HepG2 (cell line): ENCODE data around the gene LRGUK. TPM values are rescaled to one million over a fixed set of nuclear protein-coding genes. Genes with fewer than 3 reads are reported as not detected.

Experiments used
- ATAC-seq: fragments of 200-7000 bp; cut with Tn5 transposase; 3 replicates; pipeline ENCODE4 v1.9.1; 2020; ENCODE audit warnings: mild to moderate bottlenecking, moderate library complexity
- BruUV-seq: library from RNA; stranded (reverse); fragments of 400-500 nt; replicated peaks from 2 replicates; lab custom pipeline; 2021; lab: Mats Ljungman, UMichigan
- CTCF ChIA-PET: fragments of 300-600 bp; formaldehyde crosslinking; extraction: SDS; loops from one replicate; lab custom pipeline; 2021; ENCODE audit warnings: low total read pairs, inconsistent platforms, low intra/inter-chr PET ratio; lab: Yijun Ruan, JAX
- POLR2A ChIA-PET: fragments of 350-600 bp; sonication (Branson Sonifier 250); formaldehyde crosslinking; loops from one replicate; lab custom pipeline; 2020; ENCODE audit warnings: antibody characterized with exemption, inconsistent platforms; lab: Yijun Ruan, JAX
- DNase-seq: peaks from one replicate; pipeline ENCODE4 v3.0.0-alpha.2; 2015; ENCODE audit warnings: low spot score
- FAIRE-seq: peaks from 3 replicates; lab custom pipeline; 2011; peaks lifted over from hg19 to GRCh38; lab: Jason Lieb, UNC
- H2AFZ ChIP-seq: one replicate; pipeline ENCODE4 v1.6.1; 2011; ENCODE audit warnings: low read length, inconsistent platforms
- H3K27ac ChIP-seq: fragments of 300-600 bp; 3 replicates; pipeline ENCODE4 v1.8.0; 2011; ENCODE audit warnings: mixed run types, mild to moderate bottlenecking, mixed read lengths, low read length, inconsistent platforms; ENCODE audit not compliant: insufficient read depth; ENCODE audit errors: extremely low read length
- H3K27me3 ChIP-seq, 2 experiments: fragments of 200-600 bp in 1 of 2; 2 replicates in 1 of 2; 3 replicates in 1 of 2; pipeline versions ENCODE4 v1.6.0 to v1.8.0; 2011; ENCODE audit warnings: low read length in 2 of 2, mild to moderate bottlenecking in 2 of 2, moderate library complexity in 2 of 2, inconsistent platforms in 1 of 2; ENCODE audit not compliant: insufficient read depth in 2 of 2, control insufficient read depth in 1 of 2
- H3K36me3 ChIP-seq, 2 experiments: fragments of 200-600 bp in 1 of 2; replicated peaks in 1 of 2; 2 replicates in 1 of 2; 3 replicates in 1 of 2; pipeline versions ENCODE4 v1.5.1 to v1.8.0; 2011; ENCODE audit warnings: low read length in 2 of 2, inconsistent platforms in 1 of 2; ENCODE audit not compliant: insufficient read depth in 2 of 2, control insufficient read depth in 1 of 2
- H3K4me1 ChIP-seq: 2 replicates; pipeline ENCODE4 v1.5.1; 2012; ENCODE audit warnings: low read length, inconsistent platforms; ENCODE audit not compliant: insufficient read depth
- H3K4me2 ChIP-seq: 2 replicates; pipeline ENCODE4 v1.6.0; 2011; ENCODE audit warnings: low read depth, low read length, inconsistent platforms
- H3K4me3 ChIP-seq, 3 experiments: fragments of 200-600 bp in 1 of 3; sonication (generic), shearing (Covaris generic) in 1 of 3; replicated peaks in 1 of 3; 2 replicates each; pipeline ENCODE4 v1.5.1; 2011 to 2016; ENCODE audit warnings: low read length in 3 of 3, inconsistent platforms in 2 of 3, low read depth in 2 of 3, mild to moderate bottlenecking in 2 of 3, control low read depth in 1 of 3, mixed read lengths in 1 of 3; ENCODE audit not compliant: insufficient read depth in 1 of 3
- H3K79me2 ChIP-seq: one replicate; pipeline ENCODE4 v1.6.1; 2011; ENCODE audit warnings: low read length, inconsistent platforms; ENCODE audit not compliant: insufficient read depth
- H3K9ac ChIP-seq: 2 replicates; pipeline ENCODE4 v1.6.0; 2011; ENCODE audit warnings: mild to moderate bottlenecking, low read depth, low read length, inconsistent platforms; ENCODE audit not compliant: insufficient read depth
- H3K9me3 ChIP-seq: 2 replicates; pipeline ENCODE4 v1.5.1; 2012; ENCODE audit warnings: mild to moderate bottlenecking, low read length
- H4K20me1 ChIP-seq: 2 replicates; pipeline ENCODE4 v1.6.0; 2011; ENCODE audit warnings: inconsistent platforms, mild to moderate bottlenecking, low read length, moderate library complexity; ENCODE audit not compliant: insufficient read depth
- KLF6 ChIP-seq: IDR thresholded peaks from 2 replicates; pipeline ENCODE4 v1.8.0; 2016; ENCODE audit warnings: missing biosample characterization, missing genetic modification reagents
- PHF21A ChIP-seq: sonication (generic); formaldehyde crosslinking; IDR thresholded peaks from 2 replicates; pipeline ENCODE4 v1.5.0; 2020; ENCODE audit warnings: mild to moderate bottlenecking, missing genetic modification reagents
- RARG ChIP-seq: sonication (generic); formaldehyde crosslinking; IDR thresholded peaks from 2 replicates; pipeline ENCODE4 v1.4.0; 2020; ENCODE audit warnings: low read depth, mild to moderate bottlenecking, missing genetic modification reagents
- TIGD3 ChIP-seq: sonication (generic); formaldehyde crosslinking; IDR thresholded peaks from 2 replicates; pipeline ENCODE4 v1.5.1; 2020; ENCODE audit warnings: mild to moderate bottlenecking, missing genetic modification reagents, borderline replicate concordance
- ZFY ChIP-seq: sonication (generic); formaldehyde crosslinking; IDR thresholded peaks from 2 replicates; pipeline ENCODE4 v1.4.0; 2020; ENCODE audit warnings: missing genetic modification reagents
- ZNF383 ChIP-seq: sonication (generic); formaldehyde crosslinking; IDR thresholded peaks from 2 replicates; pipeline ENCODE4 v1.4.0; 2020; ENCODE audit warnings: missing genetic modification reagents, mild to moderate bottlenecking, borderline replicate concordance
- ZNF44 ChIP-seq: sonication (generic); formaldehyde crosslinking; IDR thresholded peaks from 2 replicates; pipeline ENCODE4 v1.5.1; 2020; ENCODE audit warnings: mild to moderate bottlenecking, missing genetic modification reagents
- ZNF777 ChIP-seq: sonication (generic); formaldehyde crosslinking; IDR thresholded peaks from 2 replicates; pipeline ENCODE4 v1.4.0; 2020; ENCODE audit warnings: missing genetic modification reagents
- ZNF839 ChIP-seq: sonication (generic); formaldehyde crosslinking; IDR thresholded peaks from 2 replicates; pipeline ENCODE4 v1.4.0; 2020; ENCODE audit warnings: missing genetic modification reagents, mild to moderate bottlenecking, borderline replicate concordance
- WGBS: methylation state at CpG from one replicate; pipeline ENCODE4 v1.1.6; 2017; ENCODE audit warnings: low lambda C conversion rate; 5-methylcytosine and 5-hydroxymethylcytosine counted together
- in situ Hi-C: cut with HindIII; loops from 2 replicates; pipeline ENCODE4 v1.10.0; 2017; ENCODE audit warnings: low pct_unique_long_range_greater_than_20kb; ENCODE audit not compliant: extremely low pct_ligation_motif_present
- intact Hi-C: fragments of 100-400 bp; cut with micrococcal nuclease; formaldehyde crosslinking; loops from one replicate; pipeline ENCODE4 v1.10.0; 2022; ENCODE audit not compliant: unreplicated experiment
- polyA plus RNA-seq, 8 experiments: library from polyadenylated mRNA; depleted of rRNA in 3 of 8; stranded (reverse) in 7 of 8; unstranded in 1 of 8; fragments of >200 nt; fragmentation: Illumina TruSeq in 4 of 8; extraction: Trizol in 4 of 8; gene quantifications; 2 replicates each; pipeline versions ENCODE4 v1.2.1 to v1.2.3, GENCODE V29; 2011 to 2016; ENCODE audit warnings: low read depth in 4 of 8, missing spikeins in 1 of 8, mixed read lengths in 1 of 8; ENCODE audit not compliant: insufficient read depth in 1 of 8
- total RNA-seq, 5 experiments: library from RNA; depleted of rRNA; stranded (reverse); fragments of >200 nt; fragmentation: Illumina TruSeq; extraction: Trizol; gene quantifications; 2 replicates each; pipeline ENCODE4 v1.2.3, GENCODE V29; 2016; ENCODE audit warnings: low read depth in 1 of 5

Gene LRGUK
- total and polyA plus RNA-seq, 2 of the 13 experiments (the other 11 are each of a cell fraction or from before 2014, with no cell fraction given): 0.18 to 0.20 TPM

GRCh38 chr7:134175334-134176036 is 48.3 kb downstream of the LRGUK start:
- no peaks in the 10 kb centered on the region for H3K9me3 ChIP-seq
- BruUV-seq: no TSS peak
- no peak overlapping the region for H3K27ac ChIP-seq
- ATAC-seq (no peak), DNase-seq (no peak), FAIRE-seq (no peak)
- intact Hi-C loops (loop anchor here (1.0 kb wide), 1 partner anchor 34 kb away; no protein-coding TSS in a partner anchor), in situ Hi-C loops (no loop called here)
- no peak for TF ChIP-seq ZNF839 (CRISPR knock-in tag)
- no peak overlapping the region for H2AFZ ChIP-seq
- H4K20me1 ChIP-seq: no peaks in the 10 kb centered on the region
- no peaks in the 10 kb centered on the region for H3K4me1 ChIP-seq
- POLR2A ChIA-PET: no interaction called here
- no peak overlapping the region for H3K4me3 ChIP-seq
- no peaks in the 10 kb centered on the region for H3K79me2 ChIP-seq
- H3K4me2 ChIP-seq: no peak overlapping the region
- H3K9ac ChIP-seq: no peak overlapping the region
- no peaks in the 10 kb centered on the region for H3K27me3 ChIP-seq
- CTCF ChIA-PET: no interaction called here
- no peaks in the 10 kb centered on the region for H3K36me3 ChIP-seq
- WGBS: 60% methylated on average over 6 of the region's 6 CpGs

- ChIA-PET POLR2A (no interaction called here), CTCF (no interaction called here)
- H3K9ac ChIP-seq: no peak overlapping the region
- in situ Hi-C loops: no loop called here
- FAIRE-seq (no peak), DNase-seq (no peak), ATAC-seq (no peak)
- H3K27ac ChIP-seq: no peak overlapping the region
- BruUV-seq: no TSS peak
- 59% methylated on average over 4 of the region's 4 CpGs for WGBS
- H3K79me2 ChIP-seq: no peaks in the 10 kb centered on the region
- no peaks in the 10 kb centered on the region for H3K9me3 ChIP-seq
- TF ChIP-seq ZNF777 (CRISPR knock-in tag) (no peak), ZNF839 (CRISPR knock-in tag) (no peak), TIGD3 (CRISPR knock-in tag) (no peak), ZFY (CRISPR knock-in tag) (no peak), ZNF44 (CRISPR knock-in tag) (no peak), ZNF383 (CRISPR knock-in tag) (no peak), KLF6 (CRISPR knock-in tag) (no peak), PHF21A (CRISPR knock-in tag) (no peak), RARG (CRISPR knock-in tag) (no peak)
- intact Hi-C loops: no loop called here
- H4K20me1 ChIP-seq: no peaks in the 10 kb centered on the region
- no peak overlapping the region for H3K4me2 ChIP-seq
- no peak overlapping the region for H3K4me3 ChIP-seq
- H2AFZ ChIP-seq: no peak overlapping the region
- no peaks in the 10 kb centered on the region for H3K27me3 ChIP-seq
- H3K4me1 ChIP-seq: no peaks in the 10 kb centered on the region
- H3K36me3 ChIP-seq: no peaks in the 10 kb centered on the region
These were observed 48.9 kb downstream of the LRGUK start for GRCh38 chr7:134176037-134176350.
